ENCODE measurements around the gene CP. TPM values are rescaled to one million over a fixed set of nuclear protein-coding genes. Genes with fewer than 3 reads are reported as not detected.

Gene CP
- total RNA-seq, 1 donor from 2014 or later, result 0.48 TPM

GRCh38 chr3:149251186-149251585 lies 29.6 kb upstream of the CP start:
- H2AFZ ChIP-seq (ENCODE audit: low read depth, low read length), result no peak overlapping the region
- H3K27ac ChIP-seq (ENCODE audit: low read depth, low read length), result no peak overlapping the region
- no peak overlapping the region for H3K4me2 ChIP-seq (ENCODE audit: low read length)
- Mint-ChIP-seq H3K4me3 (ENCODE audit: unreplicated experiment) (no peak overlapping the region), H3K27me3 (ENCODE audit: low read depth, unreplicated experiment) (peaks cover 5% of the 10 kb centered on the region), H3K27ac (ENCODE audit: unreplicated experiment) (no peak overlapping the region), H3K36me3 (ENCODE audit: low read depth, unreplicated experiment) (no peaks in the 10 kb centered on the region), H3K4me1 (ENCODE audit: low read depth, unreplicated experiment) (peaks cover 9% of the 10 kb centered on the region), H3K9me3 (ENCODE audit: unreplicated experiment) (no peaks in the 10 kb centered on the region)
- H3K4me3 ChIP-seq (ENCODE audit: insufficient read depth, low read depth, low read length), result no peak overlapping the region
- DNase-seq (ENCODE audit: low read depth) (no peak), FAIRE-seq (no peak)
- TF ChIP-seq EZH2 (IDR thresholded peaks at IDR 0.05; ENCODE audit: insufficient read depth, low read length) (no peak), CTCF (IDR thresholded peaks at IDR 0.05; ENCODE audit: insufficient read depth, low read depth, low read length) (no peak)
- no peak overlapping the region for H3K9ac ChIP-seq (ENCODE audit: low read length)
- no peaks in the 10 kb centered on the region for H3K36me3 ChIP-seq (ENCODE audit: insufficient read depth, low read length)
- peaks cover 15% of the 10 kb centered on the region for H3K4me1 ChIP-seq (ENCODE audit: insufficient read depth, low read length)
- no peaks in the 10 kb centered on the region for H3K9me3 ChIP-seq (ENCODE audit: insufficient read depth, low read depth, low read length)
- no peaks in the 10 kb centered on the region for H3K27me3 ChIP-seq (ENCODE audit: insufficient read depth, low read length)
- no peaks in the 10 kb centered on the region for H3K79me2 ChIP-seq (ENCODE audit: insufficient read depth, low read length)
- H4K20me1 ChIP-seq (ENCODE audit: insufficient read depth, low read length), result no peaks in the 10 kb centered on the region

- H3K27me3 ChIP-seq (ENCODE audit: insufficient read depth, low read length), result no peaks in the 10 kb centered on the region
- no peaks in the 10 kb centered on the region for H3K9me3 Mint-ChIP-seq (ENCODE audit: unreplicated experiment)
- FAIRE-seq (no peak), DNase-seq (ENCODE audit: low read depth) (peak; percentile 33)
- H3K4me1 Mint-ChIP-seq (ENCODE audit: low read depth, unreplicated experiment), result peaks cover 17% of the 10 kb centered on the region
- H3K4me1 ChIP-seq (ENCODE audit: insufficient read depth, low read length), result peaks cover 15% of the 10 kb centered on the region
- H3K36me3 ChIP-seq (ENCODE audit: insufficient read depth, low read length), result no peaks in the 10 kb centered on the region
- peak overlapping the region; percentile 10 for H3K27ac Mint-ChIP-seq (ENCODE audit: unreplicated experiment)
- H3K36me3 Mint-ChIP-seq (ENCODE audit: low read depth, unreplicated experiment), result no peaks in the 10 kb centered on the region
- H3K4me3 ChIP-seq (ENCODE audit: insufficient read depth, low read depth, low read length), result no peak overlapping the region
- no peaks in the 10 kb centered on the region for H3K79me2 ChIP-seq (ENCODE audit: insufficient read depth, low read length)
- no peak overlapping the region for H3K27ac ChIP-seq (ENCODE audit: low read depth, low read length)
- no peak overlapping the region for H3K4me3 Mint-ChIP-seq (ENCODE audit: unreplicated experiment)
- no peak overlapping the region for H3K9ac ChIP-seq (ENCODE audit: low read length)
- H3K4me2 ChIP-seq (ENCODE audit: low read length), result peak overlapping the region; percentile 34
- H4K20me1 ChIP-seq (ENCODE audit: insufficient read depth, low read length), result no peaks in the 10 kb centered on the region
- H2AFZ ChIP-seq (ENCODE audit: low read depth, low read length), result no peak overlapping the region
- TF ChIP-seq CTCF (IDR thresholded peaks at IDR 0.05; ENCODE audit: insufficient read depth, low read depth, low read length) (no peak), EZH2 (IDR thresholded peaks at IDR 0.05; ENCODE audit: insufficient read depth, low read length) (no peak)
- H3K9me3 ChIP-seq (ENCODE audit: insufficient read depth, low read depth, low read length), result no peaks in the 10 kb centered on the region
- H3K27me3 Mint-ChIP-seq (ENCODE audit: low read depth, unreplicated experiment), result no peaks in the 10 kb centered on the region
Observed at GRCh38 chr3:149247929-149248691, 26.5 kb upstream of the CP start.

Data from astrocyte (in vitro differentiated cells and primary cell).